Stimulated activated CD4-positive, alpha-beta T cell treated with anti-CD3 and anti-CD28 coated beads, Interleukin-4, amount 100 ng/mL, for 24 hours (primary cell): ENCODE data around the gene WNT9B.

Experiments
- DNase-seq: peaks from one replicate; pipeline ENCODE4 v3.0.0-alpha.2; 2020

Gene WNT9B

GRCh38 chr17:46885415-46886309, 34.3 kb downstream of the WNT9B start:
- no peak for DNase-seq

GRCh38 chr17:46886310-46886663, 34.9 kb downstream of the WNT9B start:
- DNase-seq: no peak

DNA sequence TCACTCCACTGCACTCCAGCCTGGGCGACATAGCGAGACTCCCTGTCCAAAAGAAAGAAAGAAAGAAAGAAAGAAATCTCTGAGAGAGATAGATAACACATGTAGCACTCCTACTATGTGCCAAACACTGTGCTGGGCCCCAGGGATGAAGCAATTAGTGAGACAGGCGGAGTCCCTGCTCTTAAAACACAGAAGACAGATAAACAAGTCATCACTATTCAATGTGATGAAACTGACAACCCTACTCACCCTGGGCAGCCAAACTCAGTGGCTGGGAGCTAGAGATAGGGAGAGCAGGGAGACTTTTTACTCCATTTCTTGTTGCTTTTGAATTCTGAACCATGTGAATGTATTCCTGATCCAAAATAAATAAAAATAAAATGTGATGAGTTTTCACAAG, 36.3 kb downstream of the WNT9B start:
- no peak for DNase-seq

GRCh38 chr17:46888727-46889126, 37.3 kb downstream of the WNT9B start:
- no peak for DNase-seq

- no peak for DNase-seq
These were observed 38.1 kb downstream of the WNT9B start for GRCh38 chr17:46889519-46889918.

DNA sequence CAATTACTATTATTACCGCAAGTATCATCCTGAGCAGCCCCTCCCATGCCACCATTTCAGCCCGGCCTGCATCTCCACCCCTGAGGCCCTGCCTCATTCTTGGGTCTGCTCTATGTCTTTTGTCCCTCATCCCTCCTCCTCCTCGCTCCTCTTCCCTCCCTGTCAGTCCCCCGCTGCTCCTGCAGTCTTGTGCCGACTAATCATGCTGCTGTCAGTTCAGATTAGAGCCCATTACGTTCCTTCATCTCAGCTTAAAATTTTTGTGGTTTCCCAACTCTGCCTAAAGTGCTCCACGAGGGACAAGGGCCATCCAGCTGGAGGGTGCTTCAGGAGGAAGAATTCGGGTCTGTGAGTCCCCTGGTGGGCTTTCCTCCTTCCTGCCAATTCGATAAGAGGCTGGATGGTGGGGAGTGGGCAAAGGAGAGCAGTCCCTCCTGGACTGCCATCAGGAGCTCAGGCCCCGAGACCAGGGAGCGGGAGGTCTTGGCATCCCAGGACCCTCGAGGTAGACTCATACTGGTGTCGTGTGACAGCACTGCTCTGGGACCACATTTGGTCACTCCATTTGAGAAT, 38.7 kb downstream of the WNT9B start:
- no peak for DNase-seq

- no peak for DNase-seq
These were observed 39.3 kb downstream of the WNT9B start for GRCh38 chr17:46890638-46891037.

- no peak for DNase-seq
These were observed 40.9 kb downstream of the WNT9B start for GRCh38 chr17:46892192-46892703.

DNA sequence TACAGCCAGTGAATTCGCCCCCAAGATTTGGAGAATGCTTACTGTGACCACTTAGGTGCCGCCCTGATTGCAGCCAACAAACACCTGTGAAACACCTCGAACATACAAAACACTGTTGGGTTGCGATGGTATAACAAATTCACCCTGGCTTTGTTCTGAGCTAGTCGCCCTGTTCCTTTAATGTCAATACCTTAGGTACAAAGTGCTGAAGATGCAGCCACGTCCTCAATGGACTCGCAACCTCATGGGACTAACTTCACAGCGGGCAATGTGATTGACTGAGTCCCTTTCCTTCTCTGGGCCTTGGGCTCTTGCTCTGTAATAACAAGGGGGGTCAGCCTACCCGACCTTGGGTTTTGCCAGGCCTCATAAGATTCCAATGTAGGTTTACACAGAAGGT, 42.6 kb downstream of the WNT9B start:
- no peak for DNase-seq

- no peak for DNase-seq
These were observed 43.2 kb downstream of the WNT9B start for GRCh38 chr17:46894476-46895151.

DNA sequence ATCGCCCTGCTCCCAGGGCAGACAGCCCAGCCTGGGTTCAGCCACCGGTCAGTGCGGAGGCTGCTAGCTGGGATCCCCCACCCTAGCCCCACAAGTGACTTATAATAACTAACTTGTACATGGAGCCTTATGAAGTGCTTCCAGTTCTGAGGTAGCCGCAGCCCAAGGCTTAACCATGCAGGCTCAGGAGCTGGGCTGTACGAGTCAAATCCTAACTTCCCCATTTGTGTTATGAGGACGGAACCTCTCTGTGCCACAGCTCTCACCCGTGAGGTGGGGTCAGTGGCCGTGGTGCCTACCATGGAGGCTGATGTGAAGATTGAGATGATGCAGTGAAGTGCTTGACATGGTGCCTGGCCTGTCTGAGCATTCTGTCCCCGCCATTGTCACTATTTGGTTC, 43.8 kb downstream of the WNT9B start:
- no peak for DNase-seq

- no peak for DNase-seq
These were observed 45.6 kb downstream of the WNT9B start for GRCh38 chr17:46896991-46897390.

- no peak for DNase-seq
These were observed 47.0 kb downstream of the WNT9B start for GRCh38 chr17:46898364-46898763.

- no peak for DNase-seq
These were observed 47.5 kb downstream of the WNT9B start for GRCh38 chr17:46898860-46899259.

GRCh38 chr17:46901291-46901690, 49.9 kb downstream of the WNT9B start:
- no peak for DNase-seq

GRCh38 chr17:46903762-46904672, 52.6 kb downstream of the WNT9B start:
- DNase-seq: no peak

GRCh38 chr17:46908068-46908737, 56.8 kb downstream of the WNT9B start:
- DNase-seq: no peak

- no peak for DNase-seq
These were observed 59.0 kb downstream of the WNT9B start for GRCh38 chr17:46910179-46910927.

DNA sequence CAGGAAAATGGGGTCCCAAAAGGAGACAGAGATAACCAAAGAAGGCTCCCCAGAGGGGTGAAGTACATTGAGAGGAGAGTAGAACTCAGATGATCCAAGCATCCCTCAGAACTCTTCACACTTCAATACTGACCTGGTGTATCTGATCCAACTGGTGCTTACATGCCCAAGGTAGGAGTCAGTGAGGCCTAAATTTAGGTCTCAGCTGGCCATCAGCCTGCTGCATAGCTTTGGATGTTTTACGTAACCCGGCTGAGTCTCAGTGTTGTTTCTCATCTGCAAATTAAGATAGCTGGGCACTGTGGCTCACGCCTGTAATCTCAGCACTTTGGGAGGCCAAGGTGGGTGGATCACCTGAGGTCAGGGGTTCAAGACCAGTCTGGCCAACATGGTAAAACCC, 59.9 kb downstream of the WNT9B start:
- no peak for DNase-seq

DNA sequence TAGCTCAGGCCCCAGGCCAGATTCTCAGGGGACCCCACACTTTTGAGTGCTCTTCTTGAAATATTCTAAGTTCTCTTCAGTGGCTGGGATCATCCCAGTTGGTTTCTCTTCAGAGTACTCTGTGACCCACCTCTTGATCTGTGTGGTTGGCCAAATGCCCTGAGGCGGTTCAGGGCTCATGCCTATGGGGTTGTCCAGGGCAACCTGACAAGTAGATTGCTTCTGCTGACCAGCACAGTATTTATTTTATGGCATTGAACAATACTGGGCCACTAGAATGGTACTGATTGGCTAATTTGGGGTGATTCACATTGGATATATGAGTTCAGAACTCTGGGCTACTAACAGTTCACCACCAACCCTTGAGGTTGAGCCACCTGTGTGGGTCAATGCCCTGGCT, 64.2 kb downstream of the WNT9B start:
- DNase-seq: no peak

- DNase-seq: no peak
These were observed 64.8 kb downstream of the WNT9B start for GRCh38 chr17:46916211-46916610.
